Epithelial cell of proximal tubule (primary cell): ENCODE measurements around the gene PHOX2B. TPM values are rescaled to one million over a fixed set of nuclear protein-coding genes. Genes with fewer than 3 reads are reported as not detected.

ENCODE experiments used
- DNase-seq: peaks from one replicate; pipeline ENCODE4 v3.0.0-alpha.2; 2011; ENCODE audit warnings: low read depth
- H3K4me3 ChIP-seq: 2 replicates; pipeline ENCODE4 v1.5.1; 2011; ENCODE audit warnings: low read depth, mild to moderate bottlenecking, low read length
- CTCF ChIP-seq: conservative IDR thresholded peaks from 2 replicates; pipeline ENCODE4 v1.5.1; 2012; ENCODE audit warnings: low read depth, mild to moderate bottlenecking, low read length
- total RNA-seq: library from RNA; depleted of rRNA; stranded (reverse); fragments of >200 nt; gene quantifications from 2 replicates; pipeline ENCODE4 v1.2.3, GENCODE V29; 2015

PHOX2B gene
- total RNA-seq: not detected in 2 replicates

GRCh38 chr4:41748571-41749475 is at the start of gene PHOX2B:
PHOX2B (minus strand) TSS chr4:41748725; CDS start chr4:41748610, 115 bp downstream.
- no peak for DNase-seq
- TF ChIP-seq CTCF: no peak
- H3K4me3 ChIP-seq: no peak within 1 kb of the TSS

GRCh38 chr4:41797260-41797659 is 48.7 kb upstream of the PHOX2B start:
- TF ChIP-seq CTCF: no peak
- no peak for DNase-seq
- no peak overlapping the region for H3K4me3 ChIP-seq

- no peak for DNase-seq
- H3K4me3 ChIP-seq: no peak overlapping the region
- TF ChIP-seq CTCF: no peak
Observed at GRCh38 chr4:41796545-41797210, 48.2 kb upstream of the PHOX2B start.

DNA sequence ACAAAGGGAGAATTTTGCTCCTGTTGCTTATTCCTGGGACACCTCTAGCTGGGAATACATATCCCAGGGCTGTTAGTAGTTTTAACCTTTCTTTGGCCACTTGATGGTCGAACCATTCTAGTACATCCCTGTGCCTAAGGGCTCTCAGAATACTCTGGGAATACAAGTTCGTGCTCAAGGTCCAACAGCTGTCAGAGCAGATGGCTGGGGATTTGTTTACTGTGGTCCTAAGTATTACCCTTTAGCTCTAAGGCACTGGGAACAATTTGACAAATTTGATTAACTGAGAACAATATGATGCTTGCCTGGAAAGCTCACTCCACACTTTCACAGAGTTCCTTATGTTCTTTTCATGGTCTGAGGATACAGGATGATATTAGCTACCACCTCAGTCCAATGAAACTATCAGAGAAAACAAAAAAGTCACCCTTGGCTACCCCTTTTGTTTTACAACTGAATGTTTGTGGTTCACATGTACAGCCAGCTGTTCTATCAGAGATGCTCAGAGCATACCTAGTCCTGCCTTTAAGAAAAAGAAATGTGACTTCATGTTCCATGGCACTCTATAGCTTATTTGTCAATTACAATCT is 47.4 kb upstream of the PHOX2B start:
- no peak for TF ChIP-seq CTCF
- no peak overlapping the region for H3K4me3 ChIP-seq
- no peak for DNase-seq

GRCh38 chr4:41792166-41792565 is 43.6 kb upstream of the PHOX2B start:
- no peak overlapping the region for H3K4me3 ChIP-seq
- TF ChIP-seq CTCF: no peak
- DNase-seq: no peak

DNA sequence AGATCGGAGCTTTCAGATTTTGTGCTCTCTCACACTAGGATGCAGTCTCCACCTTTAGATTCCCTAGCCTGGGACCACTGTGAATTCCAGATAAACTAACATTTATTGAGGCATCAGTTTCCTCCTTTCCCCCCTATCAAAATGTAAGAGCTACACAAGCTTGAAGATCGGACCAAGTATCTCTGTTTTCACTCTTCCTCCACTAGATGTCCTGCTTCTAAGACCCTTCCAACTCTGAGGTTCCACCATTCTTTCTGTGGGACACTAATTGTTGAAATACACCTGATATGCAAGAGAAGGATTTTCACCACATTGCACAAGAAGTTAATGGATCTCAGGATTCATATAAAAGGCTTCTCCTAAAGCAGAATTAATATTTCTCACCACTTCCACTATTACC is 43.0 kb upstream of the PHOX2B start:
- no peak for TF ChIP-seq CTCF

More for the DNA sequence above, 43.0 kb upstream of the PHOX2B start:
- no peak for DNase-seq
- H3K4me3 ChIP-seq: no peak overlapping the region
